Gastrocnemius medialis (tissue), 4 donors: ENCODE data around the gene EBP.

Experiments
- CTCF ChIP-seq, 5 experiments: fragments of 450-650 bp in 3 of 5; fragments of 200-600 bp in 2 of 5; sonication (generic) in 2 of 5; IDR thresholded peaks in 4 of 5; conservative IDR thresholded peaks in 1 of 5; 1 replicate in 4 of 5; 2 replicates in 1 of 5; pipeline ENCODE4 v1.5.1; 2016 to 2019; ENCODE audit warnings: antibody characterized with exemption in 5 of 5, mild to moderate bottlenecking in 3 of 5, moderate library complexity in 3 of 5
- POLR2A ChIP-seq, 2 donors: fragments of 450-650 bp; IDR thresholded peaks; one replicate each; pipeline ENCODE4 v1.6.1; 2017; ENCODE audit warnings: antibody characterized with exemption in 2 of 2, mild to moderate bottlenecking in 2 of 2, moderate library complexity in 2 of 2

DNA sequence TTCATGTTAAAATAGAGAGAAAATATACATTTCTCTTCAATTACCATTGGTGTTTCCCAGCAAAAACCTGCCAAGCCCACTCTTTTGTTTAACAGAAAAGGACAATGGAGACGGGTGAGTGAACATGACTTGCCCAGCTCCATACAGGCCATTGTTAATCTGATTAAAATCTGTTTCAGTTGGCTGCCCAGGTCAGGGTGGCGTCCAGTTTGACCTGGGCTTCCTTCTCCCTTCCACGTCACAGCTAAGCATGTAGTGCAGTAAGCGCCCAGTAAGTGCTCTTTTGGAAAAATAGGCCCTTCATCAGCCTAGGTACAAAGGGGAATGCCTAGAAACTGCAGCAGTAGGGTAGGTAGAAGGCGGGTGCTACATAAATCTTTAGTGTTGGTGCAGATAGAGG lies 14.4 kb upstream of the EBP start:
- TF ChIP-seq CTCF (IDR thresholded peaks at IDR 0.05 in 4 of 5, conservative IDR thresholded peaks at IDR 0.05 in 1 of 5) (no peak), POLR2A (IDR thresholded peaks at IDR 0.05) (no peak)
